Hematopoietic multipotent progenitor cell (in vitro differentiated cells): ENCODE data around the gene PXK. TPM values are rescaled to one million over a fixed set of nuclear protein-coding genes. Genes with fewer than 3 reads are reported as not detected.
A peak's percentile ranks its signal among the peaks of the same experiment; 100 is the strongest.

ENCODE experiments used
- DNase-seq, 3 donors: peaks; one replicate each; pipeline ENCODE4 v3.0.0-alpha.2; 2011 to 2015; ENCODE audit warnings: low read depth in 2 of 3, low spot score in 2 of 3
- total RNA-seq: library from RNA; depleted of rRNA; stranded (reverse); fragments of >200 nt; gene quantifications from one replicate; pipeline ENCODE4 v1.2.3, GENCODE V29; 2012

The PXK gene
- total RNA-seq, 1 donor, result 17.0 TPM

- DNase-seq, result no peak
Observed at GRCh38 chr3:58345457-58345856, 12.8 kb downstream of the PXK start.

- no peak for DNase-seq
Observed at GRCh38 chr3:58346368-58346767, 13.7 kb downstream of the PXK start.

GRCh38 chr3:58347984-58348383 is 15.3 kb downstream of the PXK start:
- no peak for DNase-seq

GRCh38 chr3:58349792-58350626 is 17.3 kb downstream of the PXK start:
- DNase-seq, result no peak

GRCh38 chr3:58350627-58351013 is 17.9 kb downstream of the PXK start:
- peak in 1 of 3 donors; percentile 53 for DNase-seq

- DNase-seq, result peak in 1 of 3 donors; percentile 58
Observed at GRCh38 chr3:58351920-58352319, 19.2 kb downstream of the PXK start.

GRCh38 chr3:58352626-58353025 is 19.9 kb downstream of the PXK start:
- no peak for DNase-seq

- DNase-seq, result peak in 2 of 3 donors; percentile 83 to 90
Observed at GRCh38 chr3:58353722-58354553, 21.2 kb downstream of the PXK start.

- DNase-seq, result peak in 1 of 3 donors; percentile 28
Observed at GRCh38 chr3:58355179-58355578, 22.5 kb downstream of the PXK start.

GRCh38 chr3:58356054-58356453 is 23.4 kb downstream of the PXK start:
- DNase-seq, result peak in 2 of 3 donors; percentile 95 to 98

GRCh38 chr3:58357402-58357801 is 24.7 kb downstream of the PXK start:
- DNase-seq, result no peak

- DNase-seq, result no peak
Observed at GRCh38 chr3:58358092-58358491, 25.4 kb downstream of the PXK start.

GRCh38 chr3:58358808-58359207 is 26.1 kb downstream of the PXK start:
- DNase-seq, result no peak

GRCh38 chr3:58359621-58360020 is 26.9 kb downstream of the PXK start:
- DNase-seq, result no peak

- no peak for DNase-seq
Observed at GRCh38 chr3:58361866-58362265, 29.2 kb downstream of the PXK start.

- no peak for DNase-seq
Observed at GRCh38 chr3:58366699-58367098, 34.0 kb downstream of the PXK start.

- no peak for DNase-seq
Observed at GRCh38 chr3:58369038-58369437, 36.3 kb downstream of the PXK start.

- no peak for DNase-seq
Observed at GRCh38 chr3:58369876-58370275, 37.2 kb downstream of the PXK start.

- no peak for DNase-seq
Observed at GRCh38 chr3:58370407-58370806, 37.7 kb downstream of the PXK start.

- DNase-seq, result no peak
Observed at GRCh38 chr3:58371754-58372153, 39.1 kb downstream of the PXK start.

- DNase-seq, result no peak
Observed at GRCh38 chr3:58375254-58375653, 42.6 kb downstream of the PXK start.

- DNase-seq, result no peak
Observed at GRCh38 chr3:58377168-58377567, 44.5 kb downstream of the PXK start.
